OCI-LY1 (cell line): ENCODE measurements around the gene CHRNB4.

Source experiments
- H2AFZ ChIP-seq: fragments of 200-600 bp; sonication (generic), shearing (Covaris generic); 2 replicates; pipeline ENCODE4 v1.6.0; 2014; ENCODE audit warnings: antibody characterized with exemption, mild to moderate bottlenecking, low read length
- H3F3A ChIP-seq: fragments of 200-600 bp; sonication (generic), shearing (Covaris generic); 2 replicates; pipeline ENCODE4 v1.6.0; 2014; ENCODE audit warnings: mild to moderate bottlenecking, antibody characterized with exemption, low read length, moderate library complexity; ENCODE audit not compliant: insufficient read depth
- H3K27ac ChIP-seq: fragments of 200-600 bp; sonication (generic); 2 replicates; pipeline ENCODE4 v1.5.1; 2014; ENCODE audit warnings: low read length, mixed run types, mild to moderate bottlenecking, low read depth; ENCODE audit not compliant: poor library complexity, severe bottlenecking
- H3K27me3 ChIP-seq: fragments of 200-600 bp; sonication (generic); 2 replicates; pipeline ENCODE4 v1.6.0; 2014; ENCODE audit warnings: antibody characterized with exemption, mild to moderate bottlenecking, low read length, moderate library complexity; ENCODE audit not compliant: insufficient read depth
- H3K36me3 ChIP-seq: fragments of 200-600 bp; sonication (generic); 2 replicates; pipeline ENCODE4 v1.6.1; 2014; ENCODE audit warnings: mild to moderate bottlenecking, antibody characterized with exemption, low read length, moderate library complexity, mixed read lengths; ENCODE audit not compliant: insufficient read depth
- H3K4me1 ChIP-seq: fragments of 200-600 bp; sonication (generic); 2 replicates; pipeline ENCODE4 v1.5.1; 2014; ENCODE audit warnings: mild to moderate bottlenecking, low read length, moderate library complexity; ENCODE audit not compliant: insufficient read depth, severe bottlenecking
- H3K4me2 ChIP-seq: fragments of 200-600 bp; sonication (generic), shearing (Covaris generic); 2 replicates; pipeline ENCODE4 v1.6.1; 2014; ENCODE audit warnings: low read length
- H3K4me3 ChIP-seq: fragments of 200-600 bp; sonication (generic); 2 replicates; pipeline ENCODE4 v1.5.1; 2014; ENCODE audit warnings: low read length, low read depth, mild to moderate bottlenecking, mixed read lengths; ENCODE audit not compliant: poor library complexity, severe bottlenecking
- H3K79me2 ChIP-seq: fragments of 200-600 bp; shearing (Covaris generic); 2 replicates; pipeline ENCODE4 v1.6.1; 2016; ENCODE audit warnings: mixed run types, low read length, mixed read lengths; ENCODE audit not compliant: insufficient read depth
- H3K9ac ChIP-seq: fragments of 200-600 bp; sonication (generic), shearing (Covaris generic); 2 replicates; pipeline ENCODE4 v1.6.1; 2014; ENCODE audit warnings: mild to moderate bottlenecking, low read length, mixed read lengths
- H3K9me2 ChIP-seq: fragments of 200-600 bp; sonication (generic), shearing (Covaris generic); 2 replicates; pipeline ENCODE4 v1.6.1; 2014; ENCODE audit warnings: low read depth, mild to moderate bottlenecking, low read length, mixed read lengths
- H3K9me3 ChIP-seq: fragments of 200-600 bp; shearing (Covaris generic); 2 replicates; pipeline ENCODE4 v1.6.1; 2014; ENCODE audit warnings: low read length, mixed read lengths
- H4K20me1 ChIP-seq: fragments of 200-600 bp; sonication (generic), shearing (Covaris generic); 2 replicates; pipeline ENCODE4 v1.6.0; 2016; ENCODE audit warnings: mild to moderate bottlenecking, low read length; ENCODE audit not compliant: insufficient read depth
- CTCF ChIP-seq: fragments of 200-600 bp; sonication (generic), shearing (Covaris generic); IDR thresholded peaks from 2 replicates; pipeline ENCODE4 v1.5.1; 2017; ENCODE audit warnings: mild to moderate bottlenecking, antibody characterized with exemption, low read length, moderate library complexity, mixed read lengths
- EZH2 ChIP-seq: fragments of 200-600 bp; sonication (generic), shearing (Covaris generic); IDR thresholded peaks from 2 replicates; pipeline ENCODE4 v1.8.0; 2017; ENCODE audit warnings: borderline replicate concordance, mixed run types, mild to moderate bottlenecking, antibody characterized with exemption, low read length, moderate library complexity, mixed read lengths

The CHRNB4 gene

GRCh38 chr15:78680431-78681075, 39.5 kb upstream of the CHRNB4 start:
- no peaks in the 10 kb centered on the region for H3K36me3 ChIP-seq
- no peak overlapping the region for H3K27ac ChIP-seq
- TF ChIP-seq CTCF (no peak), EZH2 (no peak)
- no peaks in the 10 kb centered on the region for H3K9me3 ChIP-seq
- no peak overlapping the region for H3K4me2 ChIP-seq
- no peak overlapping the region for H3K4me3 ChIP-seq
- H3F3A ChIP-seq, result no peaks in the 10 kb centered on the region
- no peaks in the 10 kb centered on the region for H4K20me1 ChIP-seq
- H3K9ac ChIP-seq, result no peak overlapping the region
- no peak overlapping the region for H2AFZ ChIP-seq
- H3K4me1 ChIP-seq, result no peaks in the 10 kb centered on the region
- H3K79me2 ChIP-seq, result no peaks in the 10 kb centered on the region
- H3K9me2 ChIP-seq, result no peaks in the 10 kb centered on the region
- H3K27me3 ChIP-seq, result peaks cover 8% of the 10 kb centered on the region

- H3F3A ChIP-seq, result no peaks in the 10 kb centered on the region
- H3K36me3 ChIP-seq, result no peaks in the 10 kb centered on the region
- no peak overlapping the region for H3K4me2 ChIP-seq
- no peaks in the 10 kb centered on the region for H3K79me2 ChIP-seq
- peaks cover under 1% of the 10 kb centered on the region; the same call in 1 of the 2 replicates for H3K27me3 ChIP-seq
- no peak overlapping the region for H3K4me3 ChIP-seq
- no peaks in the 10 kb centered on the region for H4K20me1 ChIP-seq
- no peaks in the 10 kb centered on the region for H3K9me2 ChIP-seq
- H3K9me3 ChIP-seq, result no peaks in the 10 kb centered on the region
- TF ChIP-seq EZH2, result no peak
- no peak for TF ChIP-seq CTCF
- no peak overlapping the region for H3K9ac ChIP-seq
- H2AFZ ChIP-seq, result no peak overlapping the region
- no peaks in the 10 kb centered on the region for H3K4me1 ChIP-seq
- H3K27ac ChIP-seq, result no peak overlapping the region
Measured at GRCh38 chr15:78679089-78679511, 38.1 kb upstream of the CHRNB4 start.

GRCh38 chr15:78676424-78677110, 35.6 kb upstream of the CHRNB4 start:
- Histone ChIP-seq H3K27me3 (peaks cover 4% of the 10 kb centered on the region; the same call in 1 of the 2 replicates), H4K20me1 (no peaks in the 10 kb centered on the region), H3K9me3 (no peaks in the 10 kb centered on the region), H3K4me1 (no peaks in the 10 kb centered on the region), H2AFZ (no peak overlapping the region), H3K9ac (no peak overlapping the region), H3F3A (no peaks in the 10 kb centered on the region), H3K9me2 (no peaks in the 10 kb centered on the region), H3K4me3 (no peak overlapping the region), H3K4me2 (no peak overlapping the region), H3K27ac (no peak overlapping the region), H3K36me3 (no peaks in the 10 kb centered on the region), H3K79me2 (no peaks in the 10 kb centered on the region)
- TF ChIP-seq CTCF (no peak), EZH2 (no peak)
